ENCODE measurements around the gene GIMD1. TPM values are rescaled to one million over a fixed set of nuclear protein-coding genes. Genes with fewer than 3 reads are reported as not detected.

Gene GIMD1
- total and polyA plus RNA-seq, 2 donors (not counting 3 experiments of a cell fraction or from before 2014, with no cell fraction given) = not detected

- FAIRE-seq (no peak), DNase-seq (ENCODE audit: low read depth, low spot score) (no peak)
- H3K27ac ChIP-seq (ENCODE audit: insufficient read depth, low read depth, low read length) = no peak overlapping the region
- H3K79me2 ChIP-seq (ENCODE audit: control insufficient read depth, insufficient read depth, low read length) = peaks cover 60% of the 10 kb centered on the region
- no peaks in the 10 kb centered on the region for H3K27me3 ChIP-seq (ENCODE audit: control insufficient read depth in 2 of 2, insufficient read depth in 2 of 2, low read length in 2 of 2)
- H4K20me1 ChIP-seq (replicated peaks; ENCODE audit: control insufficient read depth, extremely low read depth, insufficient read depth, low read length) = peaks cover 3% of the 10 kb centered on the region
- H3K4me2 ChIP-seq (ENCODE audit: insufficient read depth, low read length) = no peak overlapping the region
- ChIA-PET CTCF (interaction anchor here (1.0 to 3.1 kb wide), 2 partner anchors 9 to 54 kb away, joined by 5 to 18 read pairs; no protein-coding TSS in a partner anchor), POLR2A (no interaction called here)
- H3K9me1 ChIP-seq (replicated peaks; ENCODE audit: control insufficient read depth, extremely low read depth, insufficient read depth, low read length) = no peaks in the 10 kb centered on the region
- H3K9ac ChIP-seq (replicated peaks; ENCODE audit: extremely low read depth, insufficient read depth, low read length) = no peak overlapping the region
- intact Hi-C loops (cut with micrococcal nuclease) = no loop called here
- H3K9me3 ChIP-seq (replicated peaks; ENCODE audit: control insufficient read depth, insufficient read depth, low read length) = no peaks in the 10 kb centered on the region
- H3K4me3 ChIP-seq (replicated peaks in 1 of 3; ENCODE audit: insufficient read depth in 1 of 3, low read depth in 1 of 3, low read length in 3 of 3) = no peak overlapping the region
- no peak overlapping the region for H2AFZ ChIP-seq (ENCODE audit: low read depth, low read length)
- TF ChIP-seq JUN (IDR thresholded peaks at IDR 0.05; ENCODE audit: borderline replicate concordance, insufficient read depth, insufficient read length, low read depth) = no peak
- TF ChIP-seq MAX (IDR thresholded peaks at IDR 0.05; ENCODE audit: insufficient read depth, insufficient read length) = no peak
- no peaks in the 10 kb centered on the region for H3K36me3 ChIP-seq (ENCODE audit: control insufficient read depth in 2 of 2, extremely low read depth in 1 of 2, insufficient read depth in 2 of 2, low read length in 2 of 2)
- dilution Hi-C loops (cut with MboI; ENCODE audit: extremely low pct_ligation_motif_present, low sequenced_read_pairs) = no loop called here
- peaks cover 14% of the 10 kb centered on the region for H3K4me1 ChIP-seq (ENCODE audit: control insufficient read depth, extremely low read depth, insufficient read depth, low read length)
- BruUV-seq (replicated peaks) = no TSS peak
These were observed 48.3 kb downstream of the GIMD1 start for GRCh38 chr4:106320235-106320634.

- Histone ChIP-seq H3K9me1 (replicated peaks; ENCODE audit: control insufficient read depth, extremely low read depth, insufficient read depth, low read length) (no peaks in the 10 kb centered on the region), H3K27me3 (ENCODE audit: control insufficient read depth in 2 of 2, insufficient read depth in 2 of 2, low read length in 2 of 2) (no peaks in the 10 kb centered on the region), H3K4me1 (ENCODE audit: control insufficient read depth, extremely low read depth, insufficient read depth, low read length) (peaks cover 20% of the 10 kb centered on the region), H2AFZ (ENCODE audit: low read depth, low read length) (no peak overlapping the region), H3K4me2 (ENCODE audit: insufficient read depth, low read length) (no peak overlapping the region), H3K9ac (replicated peaks; ENCODE audit: extremely low read depth, insufficient read depth, low read length) (no peak overlapping the region), H3K79me2 (ENCODE audit: control insufficient read depth, insufficient read depth, low read length) (peaks cover 58% of the 10 kb centered on the region), H3K36me3 (ENCODE audit: control insufficient read depth in 2 of 2, extremely low read depth in 1 of 2, insufficient read depth in 2 of 2, low read length in 2 of 2) (no peaks in the 10 kb centered on the region), H3K27ac (ENCODE audit: insufficient read depth, low read depth, low read length) (no peak overlapping the region), H4K20me1 (replicated peaks; ENCODE audit: control insufficient read depth, extremely low read depth, insufficient read depth, low read length) (no peaks in the 10 kb centered on the region), H3K4me3 (replicated peaks in 1 of 3; ENCODE audit: insufficient read depth in 1 of 3, low read depth in 1 of 3, low read length in 3 of 3) (no peak overlapping the region), H3K9me3 (replicated peaks; ENCODE audit: control insufficient read depth, insufficient read depth, low read length) (no peaks in the 10 kb centered on the region)
- intact Hi-C loops (cut with micrococcal nuclease) = loop anchor here (5.0 kb wide), 1 partner anchor 611 kb away; the partner anchor contains the start of genes GSTCD and INTS12
- no peak for TF ChIP-seq GATA2 (IDR thresholded peaks at IDR 0.05; ENCODE audit: insufficient read depth, insufficient read length, low read depth, low read length)
- TF ChIP-seq POLR2AphosphoS5 (IDR thresholded peaks at IDR 0.05; ENCODE audit: insufficient read depth, low read depth, low read length) = no peak
- no peak for TF ChIP-seq MYC (IDR thresholded peaks at IDR 0.05; ENCODE audit: low read depth, low read length)
- no peak for TF ChIP-seq POLR2A (IDR thresholded peaks at IDR 0.05; ENCODE audit: low read depth, low read length)
- TF ChIP-seq EZH2 (IDR thresholded peaks at IDR 0.05; ENCODE audit: borderline replicate concordance, low read depth, low read length, severe bottlenecking) = no peak
- no peak for TF ChIP-seq MAX (IDR thresholded peaks at IDR 0.05; ENCODE audit: insufficient read depth, insufficient read length)
- TF ChIP-seq JUN (IDR thresholded peaks at IDR 0.05; ENCODE audit: borderline replicate concordance, insufficient read depth, insufficient read length, low read depth) = no peak
- TF ChIP-seq FOS (IDR thresholded peaks at IDR 0.05; ENCODE audit: borderline replicate concordance, insufficient read depth, low read length) = no peak
- no peak for TF ChIP-seq CTCF (IDR thresholded peaks at IDR 0.05; ENCODE audit: extremely low read depth in 1 of 2, insufficient read depth in 1 of 2, low read depth in 1 of 2, low read length in 2 of 2)
- FAIRE-seq (no peak), DNase-seq (ENCODE audit: low read depth, low spot score) (no peak)
- BruUV-seq (replicated peaks) = no TSS peak
- ChIA-PET POLR2A (no interaction called here), CTCF (interaction anchor here (3.1 kb wide), 1 partner anchor 11 kb away, joined by 18 read pairs; no protein-coding TSS in a partner anchor)
- dilution Hi-C loops (cut with MboI; ENCODE audit: extremely low pct_ligation_motif_present, low sequenced_read_pairs) = no loop called here
These were observed 50.1 kb downstream of the GIMD1 start for GRCh38 chr4:106318511-106318910.
